GM10248 (cell line): ENCODE results near the gene LUC7L.
"Not testable (repeated sequence)": the region's sequence is repeated elsewhere in the genome, so short reads cannot be mapped to it uniquely, and the experiment has no call there.

ENCODE experiments used
- CTCF ChIA-PET: fragments of 300-600 bp; sonication (Branson Sonifier 250); formaldehyde crosslinking; extraction: SDS; loops from one replicate; lab custom pipeline; 2021; ENCODE audit warnings: antibody characterized with exemption; lab: Yijun Ruan, JAX
- POLR2A ChIA-PET: fragments of 350-650 bp; sonication (Branson Sonifier 250); formaldehyde crosslinking; extraction: SDS; loops from one replicate; lab custom pipeline; 2020; ENCODE audit warnings: antibody characterized with exemption; lab: Yijun Ruan, JAX
- DNase-seq: peaks from one replicate; pipeline ENCODE4 v3.0.0; 2012; ENCODE audit errors: extremely low spot score
- TF ChIP-seq, protein P1 (sequence below): IDR thresholded peaks from 2 replicates; pipeline ENCODE4 v1.5.1; 2012; ENCODE audit warnings: mild to moderate bottlenecking, low read depth; ENCODE audit errors: extremely low read depth, missing control alignments, control extremely low read depth

Gene LUC7L

GRCh38 chr16:262121-262745, 33.0 kb upstream of the LUC7L start:
- CTCF ChIA-PET: no interaction called here
- TF ChIP-seq, protein P1, sequence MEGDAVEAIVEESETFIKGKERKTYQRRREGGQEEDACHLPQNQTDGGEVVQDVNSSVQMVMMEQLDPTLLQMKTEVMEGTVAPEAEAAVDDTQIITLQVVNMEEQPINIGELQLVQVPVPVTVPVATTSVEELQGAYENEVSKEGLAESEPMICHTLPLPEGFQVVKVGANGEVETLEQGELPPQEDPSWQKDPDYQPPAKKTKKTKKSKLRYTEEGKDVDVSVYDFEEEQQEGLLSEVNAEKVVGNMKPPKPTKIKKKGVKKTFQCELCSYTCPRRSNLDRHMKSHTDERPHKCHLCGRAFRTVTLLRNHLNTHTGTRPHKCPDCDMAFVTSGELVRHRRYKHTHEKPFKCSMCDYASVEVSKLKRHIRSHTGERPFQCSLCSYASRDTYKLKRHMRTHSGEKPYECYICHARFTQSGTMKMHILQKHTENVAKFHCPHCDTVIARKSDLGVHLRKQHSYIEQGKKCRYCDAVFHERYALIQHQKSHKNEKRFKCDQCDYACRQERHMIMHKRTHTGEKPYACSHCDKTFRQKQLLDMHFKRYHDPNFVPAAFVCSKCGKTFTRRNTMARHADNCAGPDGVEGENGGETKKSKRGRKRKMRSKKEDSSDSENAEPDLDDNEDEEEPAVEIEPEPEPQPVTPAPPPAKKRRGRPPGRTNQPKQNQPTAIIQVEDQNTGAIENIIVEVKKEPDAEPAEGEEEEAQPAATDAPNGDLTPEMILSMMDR: no peak
- no peak for DNase-seq
- POLR2A ChIA-PET: no interaction called here

GRCh38 chr16:261031-261691, 31.9 kb upstream of the LUC7L start:
- ChIA-PET CTCF (no interaction called here), POLR2A (no interaction called here)
- no peak for DNase-seq
- TF ChIP-seq, protein P1: no peak

DNA sequence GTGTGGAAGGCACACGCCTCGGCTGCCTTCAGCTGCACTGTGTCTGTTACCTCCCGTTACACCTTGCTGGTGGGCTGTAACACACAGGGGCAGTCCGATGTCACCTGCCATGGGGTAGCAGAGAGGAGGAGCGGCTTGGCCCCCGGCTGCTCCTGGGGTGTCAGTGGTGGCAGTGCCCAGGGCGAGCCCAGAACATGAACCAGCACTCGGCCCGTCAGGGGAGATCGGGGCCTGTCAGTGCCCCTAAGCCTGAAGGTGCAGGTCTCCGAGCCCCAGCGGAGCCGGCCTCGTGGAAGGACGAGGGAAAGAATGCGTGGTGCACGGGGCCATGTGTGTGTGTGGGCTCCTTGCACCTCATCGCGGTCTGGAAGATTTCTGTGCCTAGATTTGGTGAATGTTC, 31.1 kb upstream of the LUC7L start:
- no peak for DNase-seq
- ChIA-PET POLR2A (no interaction called here), CTCF (no interaction called here)
- TF ChIP-seq, protein P1: no peak

GRCh38 chr16:259814-260253, 30.6 kb upstream of the LUC7L start:
- POLR2A ChIA-PET: no interaction called here
- CTCF ChIA-PET: no interaction called here
- TF ChIP-seq, protein P1: no peak
- no peak for DNase-seq

DNA sequence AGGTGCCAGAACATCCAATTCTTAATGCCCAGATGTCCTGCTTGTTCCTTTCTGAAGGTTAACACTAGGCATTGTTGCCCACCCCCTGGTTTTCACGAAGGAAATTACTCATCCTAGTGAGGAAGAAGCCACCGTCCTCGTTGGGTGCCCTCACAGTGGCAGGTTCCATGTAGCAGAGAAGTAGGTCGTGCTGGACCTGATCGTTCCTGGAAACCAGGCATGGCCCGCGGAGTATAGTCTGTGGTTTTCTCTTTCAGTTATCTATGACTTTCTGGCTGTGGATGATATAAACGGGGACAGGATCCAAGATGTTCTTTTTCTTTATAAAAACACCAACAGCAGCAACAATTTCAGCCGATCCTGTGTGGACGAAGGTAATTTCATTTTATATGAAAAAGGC, 30.0 kb upstream of the LUC7L start:
- DNase-seq: no peak
- ChIA-PET CTCF (no interaction called here), POLR2A (no interaction called here)
- TF ChIP-seq, protein P1: no peak

DNA sequence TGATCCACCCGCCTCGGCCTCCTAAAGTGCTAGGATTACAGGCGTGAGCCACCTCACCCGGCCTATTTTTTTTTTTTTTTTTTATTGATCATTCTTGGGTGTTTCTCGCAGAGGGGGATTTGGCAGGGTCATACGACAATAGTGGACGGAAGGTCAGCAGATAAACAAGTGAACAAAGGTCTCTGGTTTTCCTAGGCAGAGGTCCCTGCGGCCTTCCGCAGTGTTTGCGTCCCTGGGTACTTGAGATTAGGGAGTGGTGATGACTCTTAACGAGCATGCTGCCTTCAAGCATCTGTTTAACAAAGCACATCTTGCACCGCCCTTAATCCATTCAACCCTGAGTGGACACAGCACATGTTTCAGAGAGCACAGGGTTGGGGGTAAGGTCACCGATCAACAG, 28.8 kb upstream of the LUC7L start:
- CTCF ChIA-PET, DNase-seq, POLR2A ChIA-PET: not testable (repeated sequence)

DNA sequence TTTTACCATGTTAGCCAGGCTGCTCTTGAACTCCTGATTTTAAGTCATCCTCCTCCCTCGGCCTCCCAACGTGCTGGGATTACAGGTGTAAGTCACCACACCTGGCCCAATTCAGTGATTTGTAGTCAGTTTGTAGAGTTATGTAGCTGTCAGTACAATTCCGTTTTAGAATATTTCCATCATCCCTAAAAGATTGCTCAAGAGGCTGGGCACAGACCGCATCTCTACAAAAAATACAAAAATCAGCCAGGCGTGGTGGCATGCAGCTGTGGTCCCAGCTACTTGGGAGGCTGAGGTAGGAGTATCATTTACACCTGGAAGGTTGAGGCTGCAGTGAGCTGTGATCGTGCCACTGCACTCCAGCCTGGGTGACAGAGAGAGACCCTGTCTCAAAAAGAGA, 25.9 kb upstream of the LUC7L start:
- TF ChIP-seq, protein P1: no peak
- POLR2A ChIA-PET: no interaction called here
- CTCF ChIA-PET: no interaction called here
- no peak for DNase-seq
